Frontal cortex (tissue), 4 donors: Measurements from ENCODE around the gene RPRM. TPM values are rescaled to one million over a fixed set of nuclear protein-coding genes. Genes with fewer than 3 reads are reported as not detected.
"Not testable (repeated sequence)": the region's sequence is repeated elsewhere in the genome, so short reads cannot be mapped to it uniquely, and the experiment has no call there.

Experiments
- DNase-seq, 2 donors: peaks; one replicate each; pipeline ENCODE4 v3.0.0; 2012; ENCODE audit warnings: low spot score in 2 of 2
- FAIRE-seq: peaks from 2 replicates; lab custom pipeline; 2012; peaks lifted over from hg19 to GRCh38; lab: Jason Lieb, UNC
- small RNA-seq: library from RNA; depleted of rRNA; stranded (forward); fragments of <200 nt; gene quantifications from one replicate; pipeline ENCODE3, GENCODE V24; 2014
- total RNA-seq: library from RNA; depleted of rRNA; stranded (reverse); fragments of >200 nt; gene quantifications from one replicate; pipeline ENCODE4 v1.2.3, GENCODE V29; 2014
- donor health status: control.
- donor health status: control.
- donor health status: control.

Gene RPRM
- total RNA-seq, 1 donor from 2014 or later: 154 TPM

DNA sequence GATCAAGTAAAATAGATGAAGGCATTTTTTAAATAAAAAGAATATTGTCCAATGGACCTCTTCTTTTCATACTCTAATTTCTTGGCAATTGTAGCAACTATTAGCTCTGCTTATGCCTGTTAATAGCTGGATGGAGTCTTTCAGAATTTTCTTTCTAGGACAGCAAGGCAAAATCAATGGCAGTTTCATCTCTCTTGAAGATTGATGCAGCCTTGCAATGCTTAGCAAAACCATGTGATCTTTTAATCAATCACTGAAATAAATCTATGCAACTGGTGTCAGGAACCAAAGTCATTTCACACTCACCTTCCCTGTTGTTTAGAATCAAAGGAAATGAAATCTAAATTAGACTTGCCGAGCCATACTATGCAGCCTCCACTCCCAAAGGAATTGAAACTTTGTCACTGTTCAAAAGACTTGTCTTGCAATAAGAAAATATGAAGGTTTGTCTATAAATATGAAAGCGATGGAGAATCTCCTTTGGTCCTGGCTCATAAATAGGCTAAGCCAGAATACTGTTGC is 16.2 kb downstream of the RPRM start:
- FAIRE-seq (no peak), DNase-seq (no peak)

DNA sequence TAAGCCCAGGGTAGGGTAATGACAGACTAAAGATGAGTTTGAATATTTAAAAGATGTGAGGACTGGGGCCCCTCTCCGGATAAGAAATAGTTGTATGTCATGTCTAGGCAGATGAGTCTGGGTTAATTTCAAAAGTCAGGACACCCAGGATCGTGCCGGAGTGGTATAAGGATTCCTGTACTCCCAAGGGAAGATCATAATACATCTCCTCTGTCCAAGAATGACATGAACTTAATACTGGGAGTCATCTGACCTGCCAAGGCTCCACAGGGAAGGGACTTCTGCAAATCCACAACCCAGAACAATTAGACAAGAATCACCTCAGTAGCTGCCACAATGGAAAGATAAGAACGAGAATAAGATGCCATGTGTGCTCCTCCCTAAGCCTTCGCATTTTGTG is 17.1 kb downstream of the RPRM start:
- no peak for FAIRE-seq

DNA sequence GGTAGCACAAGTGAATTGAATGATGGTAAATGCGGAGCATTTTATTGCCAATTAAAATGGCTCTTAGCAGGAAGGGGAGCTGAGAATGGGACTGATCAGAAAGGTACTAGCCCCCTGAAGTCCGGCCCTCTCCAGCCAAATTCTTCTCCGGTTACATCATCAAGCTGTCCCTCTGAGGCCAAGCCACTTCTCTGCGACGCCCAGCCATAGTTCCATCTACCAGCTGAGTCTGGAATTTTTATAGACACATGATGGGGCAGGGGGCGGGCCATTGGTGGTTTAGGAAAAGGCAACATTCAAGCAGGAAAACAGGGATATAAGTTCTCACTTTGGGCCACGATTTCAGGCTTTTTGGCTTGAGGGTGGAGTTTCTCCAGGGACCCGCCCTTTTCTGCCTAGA is 22.7 kb downstream of the RPRM start:
- DNase-seq: no peak
- no peak for FAIRE-seq

More for the DNA sequence above, 17.1 kb downstream of the RPRM start:
- DNase-seq: no peak

DNA sequence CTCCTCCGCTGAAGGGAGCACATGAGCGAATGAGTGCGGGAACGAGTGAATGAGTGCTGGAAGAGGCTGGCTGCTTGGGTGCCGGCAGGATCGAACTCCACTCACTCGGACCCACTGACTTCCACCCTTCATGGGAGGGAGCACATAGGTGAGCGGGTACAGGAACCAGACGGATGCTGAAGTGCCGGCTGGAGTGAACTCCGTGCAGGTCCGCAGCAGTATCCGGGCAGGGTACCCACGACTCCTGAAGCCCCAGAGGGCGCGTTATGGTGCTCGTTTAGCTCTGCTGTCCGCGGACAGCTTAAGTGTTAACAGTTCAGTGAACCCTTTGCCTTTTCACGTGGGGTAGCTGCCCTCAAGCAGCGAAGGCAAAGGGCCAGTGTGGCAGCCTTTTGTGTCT is 23.2 kb downstream of the RPRM start:
- FAIRE-seq (no peak), DNase-seq (no peak)

DNA sequence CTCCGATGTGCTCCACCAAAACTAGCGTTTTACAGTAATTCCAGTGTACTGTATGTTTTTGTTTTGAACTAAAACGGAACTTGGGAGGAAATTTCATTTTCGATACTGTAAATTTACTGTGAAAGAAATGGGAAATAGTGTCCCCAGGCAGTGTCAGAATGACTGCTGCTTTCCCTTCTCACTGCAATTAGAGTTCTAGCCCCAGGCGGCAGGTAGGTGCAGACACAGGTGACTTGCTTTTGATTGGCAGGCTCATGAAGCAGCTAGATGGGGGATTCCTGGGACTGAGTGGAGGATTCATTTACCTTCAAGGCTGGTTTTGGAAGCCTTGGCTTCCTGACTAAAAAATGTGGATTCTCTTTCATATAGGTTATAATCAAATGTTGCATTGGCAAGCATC is 27.0 kb downstream of the RPRM start:
- FAIRE-seq: no peak
- no peak for DNase-seq

DNA sequence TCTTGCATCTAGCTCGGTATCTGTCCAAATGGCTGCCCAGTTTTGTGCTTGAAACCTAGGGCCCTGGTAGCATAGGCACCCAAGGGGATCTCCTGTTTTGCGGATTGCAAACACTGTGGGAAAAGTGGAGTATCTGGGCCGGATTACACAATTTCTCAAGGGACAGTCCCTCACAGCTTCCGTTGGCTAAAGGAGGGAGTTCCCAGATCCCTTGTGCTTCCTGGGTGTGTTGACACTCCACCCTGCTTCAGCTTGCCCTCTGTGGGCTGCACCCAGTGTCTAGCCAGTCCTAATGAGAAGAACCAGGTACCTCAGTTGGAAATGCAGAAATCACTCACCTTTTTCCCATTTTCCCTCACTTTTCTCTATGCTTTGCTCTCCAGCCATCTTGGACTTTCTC is 35.5 kb downstream of the RPRM start:
- DNase-seq (no peak), FAIRE-seq (no peak)

DNA sequence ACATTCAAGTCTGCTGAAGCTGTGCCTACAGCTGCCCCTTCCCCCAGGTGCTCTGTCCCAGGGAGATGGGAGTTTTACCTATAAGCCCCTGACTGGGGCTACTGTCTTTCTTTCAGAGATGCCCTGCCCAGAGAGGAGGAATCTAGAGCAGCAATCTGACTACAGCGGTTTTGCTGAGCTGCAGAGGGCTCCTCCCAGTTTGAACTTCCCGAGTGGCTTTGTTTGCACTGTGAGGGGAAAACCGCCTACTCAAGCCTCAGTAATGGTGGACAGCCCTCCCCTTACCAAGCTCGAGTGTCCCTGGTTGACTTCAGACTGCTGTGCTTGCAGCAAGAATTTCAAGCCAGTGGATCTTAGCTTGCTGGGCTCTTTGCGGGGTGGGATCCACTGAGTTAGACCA is 35.9 kb downstream of the RPRM start:
- not testable (repeated sequence) for DNase-seq, FAIRE-seq

DNA sequence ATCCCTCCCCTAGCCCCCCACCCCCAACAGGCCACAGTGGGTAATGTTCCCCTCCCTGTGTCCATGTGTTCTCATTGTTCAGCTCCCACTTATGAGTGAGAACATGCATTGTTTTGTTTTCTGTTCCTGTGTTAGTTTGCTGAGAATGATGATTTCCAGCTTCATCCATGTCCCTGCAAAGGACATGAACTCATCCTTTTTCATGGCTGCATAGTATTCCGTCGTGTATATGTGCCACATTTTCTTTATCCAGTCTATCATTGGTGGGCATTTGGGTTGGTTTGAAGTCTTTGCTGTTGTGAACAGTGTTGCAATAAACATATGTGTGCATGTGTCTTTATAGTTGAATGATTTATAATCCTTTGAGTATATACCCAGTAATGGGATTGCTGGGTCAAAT is 38.5 kb downstream of the RPRM start:
- DNase-seq, FAIRE-seq: not testable (repeated sequence)

DNA sequence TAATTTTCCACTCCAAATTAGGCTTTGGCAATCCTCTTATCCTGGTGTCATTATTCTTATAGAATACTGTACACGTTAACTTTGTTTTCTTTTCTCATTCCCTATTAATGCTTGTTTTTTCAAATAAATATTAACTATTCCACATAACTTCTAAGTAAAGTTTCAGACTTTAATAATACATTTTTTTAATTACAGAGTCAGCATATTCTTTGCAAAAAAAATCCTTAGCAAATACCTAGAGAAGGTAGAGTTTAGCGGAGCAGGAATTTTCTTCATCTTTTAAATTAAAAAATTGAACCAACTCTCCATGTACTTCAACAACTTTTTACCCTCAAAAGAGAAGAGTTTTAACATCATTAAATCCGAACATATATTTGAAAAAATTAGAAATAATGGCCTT is 45.2 kb downstream of the RPRM start:
- FAIRE-seq (no peak), DNase-seq (no peak)

DNA sequence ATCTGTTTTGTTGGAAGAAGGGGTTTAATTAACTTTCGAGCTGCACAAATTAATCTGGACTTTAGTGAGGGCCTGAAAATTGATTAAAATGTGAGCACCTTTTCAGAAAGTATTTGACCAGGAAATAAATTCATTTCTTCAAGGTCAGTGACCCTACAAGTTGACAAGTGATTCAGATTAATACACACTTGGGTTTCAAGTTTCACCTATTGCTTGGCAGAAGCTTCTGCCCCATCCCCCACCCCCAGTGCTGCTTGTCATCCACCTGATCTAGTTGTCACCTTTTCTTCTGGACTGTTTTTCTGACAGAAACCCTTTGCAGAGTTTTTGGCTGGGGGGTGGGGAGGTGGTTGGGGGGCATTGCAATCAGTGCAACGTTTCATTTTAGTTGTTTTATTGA is 46.2 kb downstream of the RPRM start:
- DNase-seq (no peak), FAIRE-seq (no peak)

DNA sequence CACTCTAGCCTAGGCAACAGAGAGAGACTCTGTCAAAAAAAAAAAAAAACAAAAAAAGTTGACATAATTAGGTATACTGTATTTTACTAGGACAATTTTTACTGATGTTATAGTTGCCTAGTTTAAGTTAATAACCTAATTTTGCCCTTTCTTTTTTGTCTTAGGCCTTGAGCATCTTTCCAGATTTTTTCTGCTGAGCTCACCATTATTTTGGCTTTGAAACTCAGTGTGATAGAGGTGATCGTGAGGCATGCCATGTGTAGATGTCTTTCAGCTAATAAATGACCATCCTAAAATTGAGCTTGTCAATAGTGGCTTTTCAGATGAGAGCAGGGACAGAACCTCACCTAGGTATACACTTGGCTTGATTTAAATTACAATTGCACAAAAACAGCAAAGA is 47.4 kb downstream of the RPRM start:
- DNase-seq (no peak), FAIRE-seq (no peak)

Small RNA genes lying within 50 kb of the gene (small RNA-seq; reads per million reads assigned to genes)
- not detected for gene RF00275
